SU-DHL-6 (cell line): ENCODE measurements around the gene AJAP1.

Experiments
- CTCF ChIP-seq: fragments of 200-600 bp; sonication (generic); IDR thresholded peaks from one replicate; pipeline ENCODE4 v1.5.1; 2017; ENCODE audit warnings: antibody characterized with exemption, mild to moderate bottlenecking, low read length, moderate library complexity; ENCODE audit not compliant: insufficient read depth, poor library complexity, severe bottlenecking
- EZH2phosphoT487 ChIP-seq: fragments of 200-600 bp; sonication (generic), shearing (Covaris generic); conservative IDR thresholded peaks from 2 replicates; pipeline ENCODE4 v1.6.1; 2018; ENCODE audit warnings: mild to moderate bottlenecking, antibody characterized with exemption, low read length, moderate library complexity, mixed read lengths

DNA sequence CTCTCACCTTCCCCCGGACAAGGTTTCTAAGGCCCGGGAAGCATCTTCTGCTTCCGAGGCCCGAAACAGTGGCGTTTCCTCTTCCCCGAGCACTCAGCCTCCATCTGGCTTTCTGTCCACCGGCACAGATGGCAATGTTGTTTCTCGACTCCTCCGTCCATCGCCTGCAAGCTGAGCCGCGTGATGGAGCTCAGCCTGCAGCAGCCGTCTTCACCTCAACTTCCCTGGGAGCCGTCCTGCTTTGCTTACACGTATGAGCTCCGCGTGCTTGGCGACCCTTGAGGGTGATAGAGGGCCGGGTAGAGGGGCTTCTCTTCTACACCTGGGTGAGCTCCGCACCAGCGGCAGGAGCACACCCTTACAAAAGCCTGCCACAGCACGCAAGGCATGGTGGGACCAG lies 80.4 kb downstream of the AJAP1 start:
- no peak for TF ChIP-seq CTCF
- TF ChIP-seq EZH2phosphoT487 = no peak
